WTC11 (cell line): ENCODE data around the gene ZCCHC24. TPM values are rescaled to one million over a fixed set of nuclear protein-coding genes. Genes with fewer than 3 reads are reported as not detected.

ENCODE experiments used
- ATAC-seq: fragments of 200-7000 bp; cut with Tn5 transposase; 2 replicates; pipeline ENCODE4 v1.10.0; 2021; ENCODE audit warnings: mild to moderate bottlenecking, moderate library complexity
- CTCF ChIA-PET: fragments of 300-600 bp; sonication (Branson Sonifier 250); formaldehyde crosslinking; loops from one replicate; lab custom pipeline; 2021; ENCODE audit warnings: antibody characterized with exemption; lab: Charles Lee
- POLR2A ChIA-PET: fragments of 350-600 bp; sonication (Branson Sonifier 250); formaldehyde crosslinking; loops from one replicate; lab custom pipeline; 2021; ENCODE audit warnings: antibody characterized with exemption; lab: Charles Lee
- DNase-seq: peaks from one replicate; pipeline ENCODE4 v3.0.0; 2021; ENCODE audit warnings: low spot score
- H3K27ac Mint-ChIP-seq: 2 replicates; pipeline ENCODE4 v1.8.0; 2021; ENCODE audit warnings: mixed read lengths
- H3K27me3 Mint-ChIP-seq: 2 replicates; pipeline ENCODE4 v1.8.0; 2021; ENCODE audit warnings: low read depth, mild to moderate bottlenecking, moderate library complexity, mixed read lengths
- H3K36me3 Mint-ChIP-seq: 2 replicates; pipeline ENCODE4 v1.8.0; 2021; ENCODE audit warnings: mixed read lengths
- H3K4me1 Mint-ChIP-seq: 2 replicates; pipeline ENCODE4 v1.8.0; 2022; ENCODE audit warnings: mixed read lengths
- H3K4me3 Mint-ChIP-seq: 2 replicates; pipeline ENCODE4 v1.8.0; 2021; ENCODE audit warnings: mild to moderate bottlenecking, moderate library complexity, mixed read lengths
- H3K9me3 Mint-ChIP-seq: 2 replicates; pipeline ENCODE4 v1.8.0; 2021; ENCODE audit warnings: mixed read lengths
- AFF4 ChIP-seq: sonication (generic); formaldehyde crosslinking; IDR thresholded peaks from 2 replicates; pipeline ENCODE4 v1.8.1; 2023; ENCODE audit warnings: mild to moderate bottlenecking, missing genetic modification reagents, borderline replicate concordance
- ATF1 ChIP-seq: sonication (generic); formaldehyde crosslinking; IDR thresholded peaks from 2 replicates; pipeline ENCODE4 v1.8.1; 2023; ENCODE audit warnings: mild to moderate bottlenecking, moderate library complexity, missing genetic modification reagents
- ATF2 ChIP-seq: sonication (generic); formaldehyde crosslinking; IDR thresholded peaks from 2 replicates; pipeline ENCODE4 v1.8.1; 2022; ENCODE audit warnings: low read depth, missing genetic modification reagents, borderline replicate concordance
- E2F4 ChIP-seq: sonication (generic); formaldehyde crosslinking; IDR thresholded peaks from 2 replicates; pipeline ENCODE4 v1.8.1; 2022; ENCODE audit warnings: low read depth, mild to moderate bottlenecking, moderate library complexity, missing genetic modification reagents, borderline replicate concordance
- ESRRA ChIP-seq: sonication (generic); formaldehyde crosslinking; IDR thresholded peaks from 2 replicates; pipeline ENCODE4 v1.8.1; 2022; ENCODE audit warnings: mild to moderate bottlenecking, missing genetic modification reagents, borderline replicate concordance
- FOXP4 ChIP-seq: sonication (generic); formaldehyde crosslinking; IDR thresholded peaks from 2 replicates; pipeline ENCODE4 v1.8.0; 2022; ENCODE audit warnings: mild to moderate bottlenecking, missing genetic modification reagents
- GTF2I ChIP-seq: fragments of 250-450 bp; sonication (Bioruptor Pico); conservative IDR thresholded peaks from 2 replicates; pipeline ENCODE4 v1.4.0; 2021; ENCODE audit warnings: mild to moderate bottlenecking
- IRF1 ChIP-seq: sonication (generic); formaldehyde crosslinking; IDR thresholded peaks from 2 replicates; pipeline ENCODE4 v1.8.0; 2023; ENCODE audit warnings: missing genetic modification reagents
- MXD4 ChIP-seq: fragments of 250-450 bp; sonication (Bioruptor Pico); IDR thresholded peaks from 2 replicates; pipeline ENCODE4 v1.8.0; 2021; ENCODE audit warnings: mild to moderate bottlenecking, moderate library complexity, borderline replicate concordance
- NFYB ChIP-seq: sonication (generic); formaldehyde crosslinking; conservative IDR thresholded peaks from 2 replicates; pipeline ENCODE4 v1.8.0; 2022; ENCODE audit warnings: low read depth, missing genetic modification reagents
- NR3C1 ChIP-seq: sonication (generic); formaldehyde crosslinking; conservative IDR thresholded peaks from 2 replicates; pipeline ENCODE4 v1.8.1; 2023; ENCODE audit warnings: low read depth, mild to moderate bottlenecking, missing genetic modification reagents
- OVOL2 ChIP-seq: fragments of 250-450 bp; sonication (Bioruptor Pico); IDR thresholded peaks from 2 replicates; pipeline ENCODE4 v1.9.0; 2021; ENCODE audit warnings: mild to moderate bottlenecking, borderline replicate concordance
- ZBTB21 ChIP-seq: sonication (generic); formaldehyde crosslinking; IDR thresholded peaks from 2 replicates; pipeline ENCODE4 v1.8.1; 2023; ENCODE audit warnings: mild to moderate bottlenecking, missing genetic modification reagents, borderline replicate concordance
- ZBTB43 ChIP-seq: sonication (generic); formaldehyde crosslinking; IDR thresholded peaks from 2 replicates; pipeline ENCODE4 v1.8.1; 2023; ENCODE audit warnings: mild to moderate bottlenecking, missing genetic modification reagents
- ZNF121 ChIP-seq: sonication (generic); formaldehyde crosslinking; IDR thresholded peaks from 2 replicates; pipeline ENCODE4 v1.8.0; 2023; ENCODE audit warnings: missing genetic modification reagents
- ZNF138 ChIP-seq: sonication (generic); formaldehyde crosslinking; conservative IDR thresholded peaks from 2 replicates; pipeline ENCODE4 v1.8.1; 2022; ENCODE audit warnings: mild to moderate bottlenecking, moderate library complexity, missing genetic modification reagents
- ZNF219 ChIP-seq: sonication (generic); formaldehyde crosslinking; IDR thresholded peaks from 2 replicates; pipeline ENCODE4 v1.8.0; 2023; ENCODE audit warnings: missing genetic modification reagents, mild to moderate bottlenecking, borderline replicate concordance
- ZNF263 ChIP-seq: sonication (generic); formaldehyde crosslinking; IDR thresholded peaks from 2 replicates; pipeline ENCODE4 v1.8.1; 2022; ENCODE audit warnings: low read depth, mild to moderate bottlenecking, moderate library complexity, missing genetic modification reagents
- ZNF317 ChIP-seq: sonication (generic); formaldehyde crosslinking; IDR thresholded peaks from 2 replicates; pipeline ENCODE4 v1.8.1; 2023; ENCODE audit warnings: low read depth, mild to moderate bottlenecking, moderate library complexity, missing genetic modification reagents, borderline replicate concordance
- ZNF416 ChIP-seq: fragments of 250-450 bp; sonication (Bioruptor Pico); IDR thresholded peaks from 2 replicates; pipeline ENCODE4 v1.9.0; 2021; ENCODE audit warnings: mild to moderate bottlenecking, inconsistent platforms
- ZSCAN18 ChIP-seq: fragments of 250-450 bp; sonication (Bioruptor Pico); IDR thresholded peaks from 2 replicates; pipeline ENCODE4 v2.1.2; 2022; ENCODE audit warnings: mild to moderate bottlenecking, moderate library complexity
- total RNA-seq: library from RNA; stranded (reverse); gene quantifications from 3 replicates; pipeline ENCODE4 v1.2.3, GENCODE V29; 2021

ZCCHC24 gene
- total RNA-seq, 1 experiment from 2014 or later: 7.7 TPM

GRCh38 chr10:79376751-79377556 is 68.5 kb downstream of the ZCCHC24 start (continued):
- TF ChIP-seq AFF4 (CRISPR knock-in tag) (no peak), IRF1 (CRISPR knock-in tag) (no peak), ESRRA (CRISPR knock-in tag) (no peak), ZNF219 (CRISPR knock-in tag) (no peak), ZBTB43 (no peak), ZBTB21 (no peak), MXD4 (CRISPR knock-in tag) (no peak)

GRCh38 chr10:79376078-79376628 is 69.3 kb downstream of the ZCCHC24 start:
- Mint-ChIP-seq H3K4me3 (no peak overlapping the region), H3K27ac (no peak overlapping the region), H3K36me3 (peaks cover 2% of the 10 kb centered on the region; the same call in 1 of the 2 replicates), H3K9me3 (peaks cover 5% of the 10 kb centered on the region), H3K27me3 (peaks cover 3% of the 10 kb centered on the region), H3K4me1 (peaks cover 2% of the 10 kb centered on the region)
- no peak for DNase-seq
- ChIA-PET CTCF (interaction anchor here (0.6 to 4.3 kb wide), 4 partner anchors 29 to 272 kb away, joined by 4 to 120 read pairs (median 10); partner anchors contain the start of gene PPIF), POLR2A (no interaction called here)
- no peak for ATAC-seq
- TF ChIP-seq OVOL2 (CRISPR knock-in tag) (no peak), ZNF121 (CRISPR knock-in tag) (no peak), E2F4 (CRISPR knock-in tag) (no peak), GTF2I (CRISPR knock-in tag) (no peak), ZBTB43 (no peak), ZNF138 (CRISPR knock-in tag) (no peak), NR3C1 (CRISPR knock-in tag) (no peak), FOXP4 (no peak), ATF1 (CRISPR knock-in tag) (no peak), ZNF317 (CRISPR knock-in tag) (no peak), ZNF263 (no peak), ZSCAN18 (CRISPR knock-in tag) (no peak), NFYB (CRISPR knock-in tag) (no peak), ZNF416 (no peak), ATF2 (no peak)
